Colonic mucosa (tissue), 4 donors: ENCODE measurements around the gene TBCK. TPM values are rescaled to one million over a fixed set of nuclear protein-coding genes. Genes with fewer than 3 reads are reported as not detected.

Source experiments
- DNase-seq: peaks from one replicate; pipeline ENCODE4 v3.0.0-alpha.2; 2020
- H3K27ac ChIP-seq: fragments of 200-600 bp; one replicate; pipeline ENCODE4 v1.8.0; 2021
- H3K27me3 ChIP-seq: fragments of 200-600 bp; one replicate; pipeline ENCODE4 v1.8.0; 2021
- H3K36me3 ChIP-seq: fragments of 200-600 bp; one replicate; pipeline ENCODE4 v1.8.0; 2021
- H3K4me1 ChIP-seq: fragments of 200-600 bp; one replicate; pipeline ENCODE4 v1.8.0; 2021; ENCODE audit warnings: mild to moderate bottlenecking
- H3K4me3 ChIP-seq: fragments of 200-600 bp; one replicate; pipeline ENCODE4 v1.8.0; 2021
- H3K9ac ChIP-seq, 2 donors: one replicate each; pipeline ENCODE4 v1.7.0; 2013; ENCODE audit warnings: control low read depth in 2 of 2, low read depth in 2 of 2, low read length in 2 of 2
- H3K9me3 ChIP-seq: fragments of 200-600 bp; one replicate; pipeline ENCODE4 v1.8.0; 2021
- CTCF ChIP-seq: fragments of 200-600 bp; IDR thresholded peaks from one replicate; pipeline ENCODE4 v1.8.0; 2022; ENCODE audit warnings: antibody characterized with exemption, mild to moderate bottlenecking
- intact Hi-C: fragments of 100-400 bp; cut with DNase I; formaldehyde crosslinking; loops from one replicate; pipeline ENCODE4 v1.14.1; 2022
- total RNA-seq, 2 donors: library from RNA; stranded (reverse); fragmentation: NEBNext Ultra II Directional in 1 of 2; extraction: Animal tissue kit (Norgen Biotek cat#: 25700) in 1 of 2; gene quantifications; one replicate each; pipeline ENCODE4 v1.2.1, GENCODE V29; 2021
- donor health status: healthy.
- donor health status: DM: no; HTN: no; CAD: no.
- donor health status: DM: no; HTN: no; CAD: no.

The TBCK gene
- total RNA-seq, 2 donors from 2014 or later, result 27.4 to 33.9 TPM

DNA sequence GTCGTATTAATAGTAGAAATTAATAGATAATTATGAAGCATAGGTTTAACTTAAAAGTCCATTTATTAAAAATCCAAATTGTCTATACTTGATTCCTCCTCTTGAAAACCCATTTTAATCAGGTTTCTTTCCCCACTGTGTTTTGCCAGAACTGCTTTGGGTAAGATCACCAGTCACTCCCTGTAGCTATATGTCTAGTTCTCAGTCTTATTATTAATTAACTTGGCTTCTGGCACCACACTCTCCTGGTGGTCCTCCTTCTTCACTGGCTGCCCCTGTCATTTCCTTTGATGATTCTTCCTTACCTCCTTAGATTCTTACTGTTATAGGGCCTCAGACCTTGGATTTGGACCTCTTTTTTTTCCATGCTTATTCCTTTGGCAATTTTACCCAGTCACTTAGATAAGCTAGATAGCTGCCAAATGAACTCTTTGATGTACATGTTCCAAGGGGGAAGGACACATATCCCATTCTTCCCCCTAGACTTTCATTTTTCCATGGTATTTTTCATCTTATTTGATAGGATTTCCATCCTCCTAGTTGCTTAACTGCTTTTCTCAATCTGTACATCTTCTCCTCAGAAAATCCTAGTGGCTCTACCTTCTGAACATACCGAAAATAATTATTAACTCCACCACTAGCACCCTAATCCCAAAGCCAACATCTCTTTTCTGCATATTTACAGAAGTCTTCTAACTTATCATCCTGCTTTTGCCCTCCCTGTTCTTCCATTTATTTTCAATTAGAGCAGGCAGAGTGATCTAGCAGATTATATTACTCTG is 28.0 kb upstream of the TBCK start:
- H3K9me3 ChIP-seq, result no peaks in the 10 kb centered on the region
- no peak for TF ChIP-seq CTCF
- H3K9ac ChIP-seq, result no peak overlapping the region
- H3K4me3 ChIP-seq, result no peak overlapping the region
- H3K4me1 ChIP-seq, result no peaks in the 10 kb centered on the region
- H3K27ac ChIP-seq, result no peak overlapping the region
- H3K27me3 ChIP-seq, result no peaks in the 10 kb centered on the region
- DNase-seq, result no peak
- intact Hi-C loops, result no loop called here
- no peaks in the 10 kb centered on the region for H3K36me3 ChIP-seq

DNA sequence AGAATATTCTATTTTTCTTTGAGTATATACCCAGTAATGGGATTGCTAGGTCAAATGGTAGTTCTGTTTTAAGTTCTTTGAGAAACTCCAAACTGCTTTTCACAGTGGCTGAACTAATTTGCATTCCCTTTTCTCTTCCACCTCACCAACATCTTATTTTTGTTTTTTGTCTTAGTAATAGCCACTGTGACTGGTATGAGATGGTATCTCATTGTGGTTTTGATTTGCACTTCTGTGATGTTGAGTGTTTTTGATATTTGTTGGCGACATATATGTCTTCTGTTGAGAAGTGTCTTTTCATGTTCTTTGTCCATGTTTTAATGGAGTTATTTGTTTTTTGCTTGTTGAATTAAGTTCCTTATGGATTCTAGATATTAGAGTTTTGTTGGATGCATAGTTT is 24.8 kb upstream of the TBCK start:
- intact Hi-C loops, result no loop called here
- H3K9ac ChIP-seq, result no peak overlapping the region
- no peak overlapping the region for H3K4me3 ChIP-seq
- H3K4me1 ChIP-seq, result no peaks in the 10 kb centered on the region
- no peaks in the 10 kb centered on the region for H3K36me3 ChIP-seq
- no peak for DNase-seq
- TF ChIP-seq CTCF, result no peak
- H3K9me3 ChIP-seq, result no peaks in the 10 kb centered on the region
- no peaks in the 10 kb centered on the region for H3K27me3 ChIP-seq
- H3K27ac ChIP-seq, result no peak overlapping the region

DNA sequence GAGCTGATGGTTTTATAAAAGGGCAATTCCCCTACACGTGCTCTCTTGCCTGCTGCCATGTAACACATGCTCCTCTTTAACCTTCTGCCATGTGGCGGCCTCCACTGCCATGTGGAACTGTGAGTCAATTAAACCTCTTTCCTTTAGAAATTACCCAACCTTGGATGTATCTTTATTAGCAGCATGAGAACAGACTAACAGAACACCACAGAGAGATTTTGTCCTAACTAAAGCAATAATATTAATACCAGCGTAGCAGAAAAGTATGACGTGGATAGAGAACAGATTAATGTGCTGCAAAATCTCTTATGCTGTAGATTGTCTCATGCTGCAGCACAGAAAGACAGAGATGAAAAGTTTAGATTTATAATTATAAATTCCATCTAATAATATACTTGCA is 23.4 kb upstream of the TBCK start:
- H3K9ac ChIP-seq, result no peak overlapping the region
- H3K9me3 ChIP-seq, result no peaks in the 10 kb centered on the region
- no peak overlapping the region for H3K4me3 ChIP-seq
- no peak for DNase-seq
- H3K27ac ChIP-seq, result no peak overlapping the region
- no peaks in the 10 kb centered on the region for H3K4me1 ChIP-seq
- TF ChIP-seq CTCF, result no peak
- H3K36me3 ChIP-seq, result no peaks in the 10 kb centered on the region
- no peaks in the 10 kb centered on the region for H3K27me3 ChIP-seq
- intact Hi-C loops, result no loop called here

DNA sequence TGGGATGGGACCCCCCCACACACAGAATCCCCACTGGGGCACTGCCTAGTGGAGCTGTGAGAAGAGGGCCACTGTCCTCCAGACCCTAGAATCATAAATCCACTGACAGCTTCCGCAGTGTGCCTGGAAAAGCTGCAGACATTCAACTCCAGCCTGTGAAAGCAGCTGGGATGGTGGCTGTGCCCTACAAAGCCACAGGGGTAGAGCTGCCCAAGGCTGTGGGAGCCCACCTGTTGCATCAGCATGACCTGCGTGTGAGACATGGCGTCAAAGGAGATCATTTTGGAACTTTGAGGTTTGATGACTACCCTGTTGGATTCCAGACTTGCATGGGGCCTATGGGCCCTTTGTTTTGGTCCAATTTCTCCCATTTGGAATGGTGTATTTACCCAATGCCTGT is 22.7 kb upstream of the TBCK start:
- intact Hi-C loops, result no loop called here
- no peak for TF ChIP-seq CTCF
- Histone ChIP-seq H3K9ac (no peak overlapping the region), H3K27ac (no peak overlapping the region), H3K4me3 (no peak overlapping the region), H3K27me3 (no peaks in the 10 kb centered on the region), H3K9me3 (no peaks in the 10 kb centered on the region), H3K4me1 (no peaks in the 10 kb centered on the region), H3K36me3 (no peaks in the 10 kb centered on the region)
- no peak for DNase-seq

DNA sequence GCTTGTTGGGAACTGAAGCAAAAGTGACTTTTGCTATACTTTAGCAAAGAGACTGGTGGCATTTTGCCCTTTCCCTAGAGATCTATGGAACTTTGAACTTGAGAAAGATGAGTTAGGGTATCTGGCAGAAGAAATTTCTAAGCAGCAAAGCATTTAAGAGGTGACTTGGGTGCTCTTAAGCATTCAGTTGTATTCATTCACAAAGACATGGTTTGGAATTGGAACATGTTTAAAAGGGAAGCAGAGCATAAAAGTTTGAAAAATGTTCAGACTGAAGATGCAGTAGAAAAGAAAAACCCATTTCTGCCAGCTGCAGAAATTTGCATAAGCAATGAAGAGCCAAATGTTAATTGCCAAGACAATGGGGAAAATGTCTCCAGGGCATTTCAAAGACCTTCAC is 21.9 kb upstream of the TBCK start:
- Histone ChIP-seq H3K4me1 (no peaks in the 10 kb centered on the region), H3K36me3 (no peaks in the 10 kb centered on the region), H3K4me3 (no peak overlapping the region), H3K27me3 (no peaks in the 10 kb centered on the region), H3K27ac (no peak overlapping the region), H3K9ac (no peak overlapping the region), H3K9me3 (no peaks in the 10 kb centered on the region)
- TF ChIP-seq CTCF, result no peak
- intact Hi-C loops, result no loop called here
- DNase-seq, result no peak
